AG04450 (cell line): ENCODE data around the gene ZC2HC1C. TPM values are rescaled to one million over a fixed set of nuclear protein-coding genes. Genes with fewer than 3 reads are reported as not detected.

ENCODE experiments used
- CTCF ChIA-PET: fragments of 300-600, 350-600 bp; formaldehyde crosslinking; extraction: SDS; loops from one replicate; lab custom pipeline; 2022; ENCODE audit warnings: antibody characterized with exemption, inconsistent platforms; lab: Charles Lee
- POLR2A ChIA-PET: fragments of 350-600 bp; formaldehyde crosslinking; extraction: SDS; loops from one replicate; lab custom pipeline; 2021; ENCODE audit warnings: antibody characterized with exemption, inconsistent platforms; lab: Yijun Ruan, JAX
- DNase-seq: peaks from one replicate; pipeline ENCODE4 v3.0.0-alpha.2; 2011; ENCODE audit warnings: low read depth, low spot score
- H3K27ac ChIP-seq: one replicate; pipeline ENCODE4 v1.5.1; 2012; ENCODE audit warnings: low read depth, low read length, control low read depth
- H3K27me3 ChIP-seq: one replicate; pipeline ENCODE4 v1.6.0; 2012; ENCODE audit warnings: low read length; ENCODE audit not compliant: control insufficient read depth, insufficient read depth
- H3K4me3 ChIP-seq: 2 replicates; pipeline ENCODE4 v1.5.1; 2011; ENCODE audit warnings: mild to moderate bottlenecking, low read depth, low read length, control low read depth
- H3K9me3 ChIP-seq: 2 replicates; pipeline ENCODE4 v1.5.1; 2012; ENCODE audit warnings: low read length; ENCODE audit not compliant: control insufficient read depth, insufficient read depth
- CTCF ChIP-seq: IDR thresholded peaks from 2 replicates; pipeline ENCODE4 v1.5.1; 2011; ENCODE audit warnings: low read depth, low read length, control low read depth, inconsistent platforms
- polyA plus RNA-seq: library from polyadenylated mRNA; depleted of rRNA; stranded (reverse); fragments of >200 nt; gene quantifications from 2 replicates; pipeline ENCODE4 v1.2.3, GENCODE V29; 2011

Gene ZC2HC1C
- polyA plus RNA-seq, 1 experiment = 0.73 TPM

- H3K4me3 ChIP-seq = no peak overlapping the region
- H3K27ac ChIP-seq = no peak overlapping the region
- no peaks in the 10 kb centered on the region for H3K27me3 ChIP-seq
- no peak for TF ChIP-seq CTCF
- DNase-seq = no peak
- ChIA-PET CTCF (interaction anchor here (1.0 to 1.1 kb wide), 2 partner anchors 176 to 221 kb away, joined by 3 to 5 read pairs; no protein-coding TSS in a partner anchor), POLR2A (no interaction called here)
- no peaks in the 10 kb centered on the region for H3K9me3 ChIP-seq
Measured at GRCh38 chr14:75081660-75082229, 12.3 kb downstream of the ZC2HC1C start.

GRCh38 chr14:75083271-75083670 is 13.8 kb downstream of the ZC2HC1C start:
- DNase-seq = no peak
- Histone ChIP-seq H3K27me3 (no peaks in the 10 kb centered on the region), H3K9me3 (no peaks in the 10 kb centered on the region), H3K27ac (no peak overlapping the region), H3K4me3 (no peak overlapping the region)
- ChIA-PET POLR2A (no interaction called here), CTCF (interaction anchor here (1.3 kb wide), 1 partner anchor 178 kb away, joined by 3 read pairs; no protein-coding TSS in a partner anchor)
- TF ChIP-seq CTCF = no peak

- ChIA-PET CTCF (interaction anchor here (0.7 to 1.0 kb wide), 2 partner anchors 32 to 224 kb away, joined by 3 read pairs; no protein-coding TSS in a partner anchor), POLR2A (no interaction called here)
Measured at GRCh38 chr14:75084513-75084912, 15.1 kb downstream of the ZC2HC1C start.

GRCh38 chr14:75088153-75088552 is 18.7 kb downstream of the ZC2HC1C start:
- no peak overlapping the region for H3K27ac ChIP-seq
- no peak overlapping the region for H3K4me3 ChIP-seq
- ChIA-PET CTCF (interaction anchor here (0.6 to 6.2 kb wide), 64 partner anchors 9 to 235 kb away, joined by 3 to 93 read pairs (median 4); partner anchors contain the start of genes ACYP1, EIF2B2, MLH3 and PGF), POLR2A (interaction anchor here (0.6 kb wide), 1 partner anchor 208 kb away, joined by 6 read pairs; no protein-coding TSS in a partner anchor)
- no peaks in the 10 kb centered on the region for H3K27me3 ChIP-seq
- H3K9me3 ChIP-seq = no peaks in the 10 kb centered on the region
- no peak for TF ChIP-seq CTCF
- no peak for DNase-seq

More at GRCh38 chr14:75084513-75084912, 15.1 kb downstream of the ZC2HC1C start:
- Histone ChIP-seq H3K9me3 (no peaks in the 10 kb centered on the region), H3K27ac (no peak overlapping the region), H3K27me3 (no peaks in the 10 kb centered on the region), H3K4me3 (no peak overlapping the region)
- TF ChIP-seq CTCF = no peak
- no peak for DNase-seq
